HAP-1 (cell line): ENCODE data around the gene TMEM253.

Experiments
- DNase-seq, 2 experiments: peaks; one replicate each; pipeline ENCODE4 v3.0.0-alpha.2; 2016 to 2020; ENCODE audit warnings: low spot score in 2 of 2
- H3K27me3 ChIP-seq: fragments of 250-450 bp; sonication (Bioruptor Pico); 2 replicates; pipeline ENCODE4 v1.5.1; 2020; ENCODE audit warnings: low read depth, mild to moderate bottlenecking, moderate library complexity
- H3K36me3 ChIP-seq: fragments of 250-450 bp; sonication (Bioruptor Pico); replicated peaks from 2 replicates; pipeline ENCODE4 v1.5.1; 2020; ENCODE audit warnings: mild to moderate bottlenecking
- H3K4me1 ChIP-seq: fragments of 250-450 bp; sonication (Bioruptor Pico); 2 replicates; pipeline ENCODE4 v1.5.1; 2020; ENCODE audit warnings: mild to moderate bottlenecking
- H3K4me3 ChIP-seq: fragments of 250-450 bp; sonication (Bioruptor Pico); 2 replicates; pipeline ENCODE4 v1.5.1; 2020; ENCODE audit warnings: mild to moderate bottlenecking, moderate library complexity
- H3K9me3 ChIP-seq: fragments of 250-450 bp; sonication (Bioruptor Pico); 2 replicates; pipeline ENCODE4 v1.5.1; 2020; ENCODE audit warnings: mild to moderate bottlenecking, moderate library complexity
- in situ Hi-C: fragments of 300-500 bp; cut with MboI; formaldehyde crosslinking; loops from 3 replicates; pipeline ENCODE4 v1.14.3; 2020; ENCODE audit warnings: low sequenced_read_pairs, inconsistent platforms, mixed read lengths

The TMEM253 gene

GRCh38 chr14:21107283-21107800 is 6.5 kb downstream of the TMEM253 start:
- Histone ChIP-seq H3K36me3 (no peaks in the 10 kb centered on the region), H3K4me1 (peaks cover 34% of the 10 kb centered on the region), H3K9me3 (no peaks in the 10 kb centered on the region), H3K4me3 (no peak overlapping the region), H3K27me3 (no peaks in the 10 kb centered on the region)
- DNase-seq, result no peak
- in situ Hi-C loops, result no loop called here

- H3K4me1 ChIP-seq, result peaks cover 25% of the 10 kb centered on the region
Observed at GRCh38 chr14:21108791-21109190, 7.9 kb downstream of the TMEM253 start.

GRCh38 chr14:21109377-21110138 is 8.7 kb downstream of the TMEM253 start:
- in situ Hi-C loops, result no loop called here
- no peak for DNase-seq
- H3K4me3 ChIP-seq, result no peak overlapping the region
- no peaks in the 10 kb centered on the region for H3K36me3 ChIP-seq
- H3K27me3 ChIP-seq, result no peaks in the 10 kb centered on the region
- H3K9me3 ChIP-seq, result no peaks in the 10 kb centered on the region
- H3K4me1 ChIP-seq, result peaks cover 22% of the 10 kb centered on the region

More at GRCh38 chr14:21108791-21109190, 7.9 kb downstream of the TMEM253 start:
- Histone ChIP-seq H3K4me3 (no peak overlapping the region), H3K27me3 (no peaks in the 10 kb centered on the region), H3K9me3 (no peaks in the 10 kb centered on the region), H3K36me3 (no peaks in the 10 kb centered on the region)
- no peak for DNase-seq
- in situ Hi-C loops, result no loop called here

- in situ Hi-C loops, result no loop called here
- Histone ChIP-seq H3K36me3 (no peaks in the 10 kb centered on the region), H3K4me1 (peaks cover 5% of the 10 kb centered on the region), H3K4me3 (no peak overlapping the region), H3K9me3 (no peaks in the 10 kb centered on the region), H3K27me3 (no peaks in the 10 kb centered on the region)
- no peak for DNase-seq
Observed at GRCh38 chr14:21112255-21112654, 11.4 kb downstream of the TMEM253 start.

GRCh38 chr14:21113369-21113768 is 12.5 kb downstream of the TMEM253 start:
- DNase-seq, result no peak
- no peak overlapping the region for H3K4me3 ChIP-seq
- in situ Hi-C loops, result no loop called here

GRCh38 chr14:21118933-21119332 is 18.1 kb downstream of the TMEM253 start:
- Histone ChIP-seq H3K9me3 (no peaks in the 10 kb centered on the region), H3K4me3 (no peak overlapping the region), H3K27me3 (no peaks in the 10 kb centered on the region), H3K36me3 (no peaks in the 10 kb centered on the region), H3K4me1 (peaks cover 19% of the 10 kb centered on the region)
- in situ Hi-C loops, result no loop called here
- no peak for DNase-seq

More at GRCh38 chr14:21113369-21113768, 12.5 kb downstream of the TMEM253 start:
- peaks cover 13% of the 10 kb centered on the region for H3K4me1 ChIP-seq
- H3K9me3 ChIP-seq, result no peaks in the 10 kb centered on the region
- H3K36me3 ChIP-seq, result no peaks in the 10 kb centered on the region
- no peaks in the 10 kb centered on the region for H3K27me3 ChIP-seq

GRCh38 chr14:21120686-21121085 is 19.8 kb downstream of the TMEM253 start:
- DNase-seq, result no peak
- in situ Hi-C loops, result no loop called here
- Histone ChIP-seq H3K9me3 (no peaks in the 10 kb centered on the region), H3K4me1 (peaks cover 19% of the 10 kb centered on the region), H3K27me3 (no peaks in the 10 kb centered on the region), H3K4me3 (no peak overlapping the region), H3K36me3 (no peaks in the 10 kb centered on the region)

GRCh38 chr14:21121122-21121521 is 20.3 kb downstream of the TMEM253 start:
- Histone ChIP-seq H3K27me3 (no peaks in the 10 kb centered on the region), H3K4me1 (peaks cover 19% of the 10 kb centered on the region), H3K9me3 (no peaks in the 10 kb centered on the region), H3K4me3 (no peak overlapping the region), H3K36me3 (no peaks in the 10 kb centered on the region)
- in situ Hi-C loops, result no loop called here
- DNase-seq, result peak in 1 of 2 experiments; percentile 49

- H3K36me3 ChIP-seq, result no peaks in the 10 kb centered on the region
- H3K4me3 ChIP-seq, result no peak overlapping the region
- peaks cover 3% of the 10 kb centered on the region; the same call in 1 of the 2 replicates for H3K27me3 ChIP-seq
- DNase-seq, result no peak
- peaks cover 6% of the 10 kb centered on the region for H3K4me1 ChIP-seq
- no peaks in the 10 kb centered on the region for H3K9me3 ChIP-seq
- in situ Hi-C loops, result no loop called here
Observed at GRCh38 chr14:21123429-21123828, 22.6 kb downstream of the TMEM253 start.

GRCh38 chr14:21133901-21134300 is 33.0 kb downstream of the TMEM253 start:
- H3K9me3 ChIP-seq, result no peaks in the 10 kb centered on the region

GRCh38 chr14:21136024-21136423 is 35.2 kb downstream of the TMEM253 start:
- no peaks in the 10 kb centered on the region for H3K27me3 ChIP-seq
- peak in 1 of 2 experiments; percentile 56 for DNase-seq
- no peaks in the 10 kb centered on the region; the same call in 1 of the 2 replicates for H3K4me1 ChIP-seq
- H3K9me3 ChIP-seq, result no peaks in the 10 kb centered on the region
- H3K36me3 ChIP-seq, result no peaks in the 10 kb centered on the region
- in situ Hi-C loops, result no loop called here
- no peak overlapping the region for H3K4me3 ChIP-seq

More at GRCh38 chr14:21133901-21134300, 33.0 kb downstream of the TMEM253 start:
- Histone ChIP-seq H3K4me1 (no peaks in the 10 kb centered on the region), H3K4me3 (no peak overlapping the region), H3K27me3 (no peaks in the 10 kb centered on the region), H3K36me3 (no peaks in the 10 kb centered on the region)
- in situ Hi-C loops, result no loop called here
- no peak for DNase-seq

- Histone ChIP-seq H3K9me3 (peaks cover 5% of the 10 kb centered on the region; the same call in 1 of the 2 replicates), H3K4me3 (no peak overlapping the region), H3K36me3 (no peaks in the 10 kb centered on the region), H3K27me3 (no peaks in the 10 kb centered on the region), H3K4me1 (no peaks in the 10 kb centered on the region; the same call in 1 of the 2 replicates)
- in situ Hi-C loops, result no loop called here
- no peak for DNase-seq
Observed at GRCh38 chr14:21142357-21142756, 41.5 kb downstream of the TMEM253 start.

- peaks cover 5% of the 10 kb centered on the region; the same call in 1 of the 2 replicates for H3K9me3 ChIP-seq
- no peak overlapping the region for H3K4me3 ChIP-seq
- in situ Hi-C loops, result no loop called here
- no peak for DNase-seq
- H3K36me3 ChIP-seq, result no peaks in the 10 kb centered on the region
- H3K27me3 ChIP-seq, result peaks cover 5% of the 10 kb centered on the region; the same call in 1 of the 2 replicates
- H3K4me1 ChIP-seq, result no peaks in the 10 kb centered on the region
Observed at GRCh38 chr14:21145437-21145836, 44.6 kb downstream of the TMEM253 start.

- Histone ChIP-seq H3K4me1 (no peaks in the 10 kb centered on the region), H3K9me3 (peaks cover 5% of the 10 kb centered on the region; the same call in 1 of the 2 replicates), H3K36me3 (no peaks in the 10 kb centered on the region), H3K4me3 (no peak overlapping the region), H3K27me3 (peaks cover 5% of the 10 kb centered on the region; the same call in 1 of the 2 replicates)
- in situ Hi-C loops, result no loop called here
- DNase-seq, result no peak
Observed at GRCh38 chr14:21149641-21150367, 48.9 kb downstream of the TMEM253 start.
